Mucosa of descending colon (tissue), 3 donors: ENCODE measurements around the gene PLD5. TPM values are rescaled to one million over a fixed set of nuclear protein-coding genes. Genes with fewer than 3 reads are reported as not detected.

ENCODE experiments used
- ATAC-seq: fragments of 200-7000 bp; cut with Tn5 transposase; one replicate; pipeline ENCODE4 v1.9.1; 2020; ENCODE audit warnings: mild to moderate bottlenecking, moderate library complexity
- DNase-seq, 3 donors: peaks; one replicate each; pipeline ENCODE4 v3.0.0-alpha.2; 2020
- H3K36me3 ChIP-seq: fragments of 200-600 bp; one replicate; pipeline ENCODE4 v1.8.0; 2021; ENCODE audit warnings: low read depth, mild to moderate bottlenecking
- H3K4me1 ChIP-seq: fragments of 200-600 bp; one replicate; pipeline ENCODE4 v1.8.0; 2021; ENCODE audit warnings: low read depth, mild to moderate bottlenecking
- H3K4me3 ChIP-seq: fragments of 200-600 bp; one replicate; pipeline ENCODE4 v1.8.0; 2021; ENCODE audit warnings: mild to moderate bottlenecking
- H3K9me3 ChIP-seq: fragments of 200-600 bp; one replicate; pipeline ENCODE4 v1.8.0; 2021; ENCODE audit warnings: mild to moderate bottlenecking
- CTCF ChIP-seq: fragments of 200-600 bp; IDR thresholded peaks from one replicate; pipeline ENCODE4 v1.8.0; 2022; ENCODE audit warnings: antibody characterized with exemption, mild to moderate bottlenecking
- intact Hi-C, 2 donors: fragments of 100-400 bp; cut with DNase I in 1 of 2; cut with micrococcal nuclease in 1 of 2; formaldehyde crosslinking; loops; one replicate each; pipeline versions ENCODE4 v1.11.0 to v1.11.1; 2022; cut with DNase I, micrococcal nuclease
- total RNA-seq, 3 donors: library from RNA; stranded (reverse); fragmentation: NEBNext Ultra II Directional in 2 of 3; extraction: Animal tissue kit (Norgen Biotek cat#: 25700) in 2 of 3; gene quantifications; one replicate each; pipeline versions ENCODE4 v1.2.1 to v1.2.4, GENCODE V29; 2021 to 2023
- donor health status: DM: no; HTN: no; CAD: no; lungs with moderate emphysema.
- donor health status: DM: no; HTN: no; CAD: no.
- donor health status: DM: no; HTN: yes; CAD: no.

PLD5 gene
- total RNA-seq, 3 donors from 2014 or later, result 0.54 TPM; not detected in 2

DNA sequence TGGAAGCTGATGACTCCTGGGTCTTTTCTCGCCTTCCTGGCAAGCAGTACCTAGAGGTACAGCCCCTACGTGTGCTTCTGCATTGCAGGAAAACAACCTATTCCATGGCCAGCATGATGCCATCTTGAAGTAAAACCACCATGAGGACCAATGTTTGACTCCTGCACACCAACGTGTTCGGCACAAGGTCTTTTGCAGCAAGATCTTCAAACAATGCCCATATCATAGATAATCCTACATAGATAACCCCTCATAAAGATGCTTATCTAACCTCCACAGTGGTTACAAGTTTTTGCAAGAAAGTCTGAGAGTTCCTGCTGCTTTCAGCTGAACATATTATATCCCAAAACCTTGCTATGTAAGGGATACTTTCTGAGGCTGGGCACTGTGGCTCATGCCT lies 384.5 kb downstream of the PLD5 start:
- ATAC-seq (no peak), DNase-seq (no peak)
- Histone ChIP-seq H3K9me3 (peaks cover 3% of the 10 kb centered on the region), H3K4me3 (no peak overlapping the region), H3K4me1 (no peaks in the 10 kb centered on the region), H3K36me3 (no peaks in the 10 kb centered on the region)
- no peak for TF ChIP-seq CTCF
- intact Hi-C loops, result no loop called here

DNA sequence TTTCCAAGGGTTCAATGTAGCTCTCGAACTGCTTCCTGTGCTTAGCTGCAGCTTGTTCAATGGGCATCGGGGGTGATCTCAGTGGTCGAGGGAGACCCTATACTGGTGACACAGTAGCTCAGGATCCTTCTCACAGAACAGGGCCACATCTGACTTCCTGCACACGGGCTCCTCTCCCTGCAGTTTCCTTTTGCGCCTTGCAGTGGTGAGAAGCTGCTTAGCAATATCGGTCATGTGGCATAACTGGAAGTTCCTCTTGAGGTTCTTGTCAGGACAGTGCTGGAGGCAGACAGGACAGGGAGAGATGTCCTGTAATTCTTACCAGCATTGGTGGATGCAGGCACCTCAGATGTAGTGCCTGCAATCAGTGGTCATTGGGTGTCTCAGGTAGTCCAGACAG lies 385.1 kb downstream of the PLD5 start:
- DNase-seq (no peak), ATAC-seq (no peak)
- no peak overlapping the region for H3K4me3 ChIP-seq
- H3K4me1 ChIP-seq, result no peaks in the 10 kb centered on the region
- H3K9me3 ChIP-seq, result peaks cover 3% of the 10 kb centered on the region
- H3K36me3 ChIP-seq, result no peaks in the 10 kb centered on the region
- intact Hi-C loops, result no loop called here
- no peak for TF ChIP-seq CTCF

GRCh38 chr1:242133796-242134195 lies 390.7 kb downstream of the PLD5 start:
- no peaks in the 10 kb centered on the region for H3K4me1 ChIP-seq
- ATAC-seq, result no peak
- no peak overlapping the region for H3K4me3 ChIP-seq
- intact Hi-C loops, result no loop called here
- no peaks in the 10 kb centered on the region for H3K36me3 ChIP-seq
- H3K9me3 ChIP-seq, result peaks cover 15% of the 10 kb centered on the region
- DNase-seq, result no peak
- TF ChIP-seq CTCF, result no peak

DNA sequence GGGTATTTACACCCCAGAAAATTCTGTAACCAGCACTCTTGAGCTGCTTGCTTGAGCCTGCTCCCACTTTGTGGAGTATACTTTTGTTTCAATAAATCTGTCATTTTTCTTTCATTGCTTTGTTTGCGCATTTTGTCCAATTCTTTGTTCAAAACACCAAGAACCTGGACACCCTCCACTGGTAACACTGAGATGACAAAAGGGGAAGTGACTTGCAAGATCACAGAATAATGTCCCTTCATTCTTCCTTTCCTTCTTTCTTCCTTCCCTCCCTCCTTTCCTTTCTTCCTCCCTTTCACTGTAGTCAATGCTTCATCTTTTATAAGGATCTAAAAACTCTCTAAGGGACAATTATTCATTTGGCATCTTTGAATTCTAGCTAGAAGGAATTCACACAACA lies 391.1 kb downstream of the PLD5 start:
- no peaks in the 10 kb centered on the region for H3K4me1 ChIP-seq
- no peak for TF ChIP-seq CTCF
- H3K9me3 ChIP-seq, result peaks cover 15% of the 10 kb centered on the region
- ATAC-seq (no peak), DNase-seq (no peak)
- no peaks in the 10 kb centered on the region for H3K36me3 ChIP-seq
- H3K4me3 ChIP-seq, result no peak overlapping the region
- intact Hi-C loops, result no loop called here

DNA sequence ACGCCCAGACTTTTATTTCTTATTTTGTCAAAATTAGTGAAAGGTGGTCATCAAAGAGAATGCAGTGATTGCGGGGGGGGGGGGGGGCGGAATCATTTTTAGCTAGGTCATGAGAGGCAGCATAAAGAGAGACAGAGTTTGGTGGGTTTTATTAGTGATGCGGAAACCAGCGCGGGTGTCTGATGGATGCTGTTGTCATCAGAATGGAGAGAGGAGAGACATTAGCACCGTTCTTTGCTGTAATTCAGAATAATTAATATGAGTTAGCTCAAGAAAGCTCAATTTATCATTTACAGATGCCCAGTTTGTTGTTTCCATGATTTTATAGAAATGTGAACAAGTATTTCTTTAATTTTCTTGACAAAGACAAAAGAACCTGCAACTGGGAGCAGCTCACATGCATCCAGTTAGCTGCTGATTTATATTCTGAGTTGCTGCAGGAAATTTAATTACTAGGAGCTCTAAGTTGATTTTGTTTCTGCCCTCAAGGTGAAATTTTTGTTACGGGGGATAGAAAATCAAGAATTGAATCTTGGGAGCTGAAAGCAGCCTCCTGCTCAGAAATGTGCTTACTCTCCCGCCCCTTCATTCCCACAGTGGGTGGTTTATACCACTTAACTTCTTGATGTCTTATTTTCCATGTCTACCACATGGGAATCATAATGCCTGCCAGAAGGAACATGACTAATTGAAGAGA lies 392.2 kb downstream of the PLD5 start:
- Histone ChIP-seq H3K4me3 (no peak overlapping the region), H3K4me1 (no peaks in the 10 kb centered on the region), H3K9me3 (peaks cover 15% of the 10 kb centered on the region), H3K36me3 (no peaks in the 10 kb centered on the region)
- DNase-seq (no peak), ATAC-seq (no peak)
- TF ChIP-seq CTCF, result no peak
- intact Hi-C loops, result no loop called here
